Measurements from ENCODE around the gene SNRNP70. TPM values are rescaled to one million over a fixed set of nuclear protein-coding genes. Genes with fewer than 3 reads are reported as not detected.

Gene SNRNP70
- total and polyA plus RNA-seq, 2 of the 13 experiments (the other 11 are each of a cell fraction or from before 2014, with no cell fraction given), result 150 to 210 TPM

- peak; percentile 82 for TF ChIP-seq CBX1 (IDR thresholded peaks at IDR 0.05; ENCODE audit: low read depth)
- peak; percentile 98 for TF ChIP-seq CERS6 (CRISPR knock-in tag; IDR thresholded peaks at IDR 0.05)
- TF ChIP-seq MLLT10 (CRISPR knock-in tag; IDR thresholded peaks at IDR 0.05), result no peak
- TF ChIP-seq ZNF343 (CRISPR knock-in tag; IDR thresholded peaks at IDR 0.05), result peak; percentile 97
- TF ChIP-seq HIC2 (CRISPR knock-in tag; IDR thresholded peaks at IDR 0.05; ENCODE audit: low read depth), result peak; percentile 92
- TF ChIP-seq POLR2AphosphoS2 (IDR thresholded peaks at IDR 0.05; ENCODE audit: low read depth, low read length), result no peak
- peak; percentile 78; the same call in 1 of the 2 replicates for TF ChIP-seq THRA (CRISPR knock-in tag; IDR thresholded peaks at IDR 0.05; ENCODE audit: borderline replicate concordance)
- TF ChIP-seq ZSCAN29 (CRISPR knock-in tag; conservative IDR thresholded peaks at IDR 0.05), result peak; percentile 35; the same call in 1 of the 2 replicates
- no peak for TF ChIP-seq RFX1 (IDR thresholded peaks at IDR 0.05)
- 0 out of 2 replicates have a peak, but pooled peaks have one; percentile 80 for TF ChIP-seq RFXANK (CRISPR knock-in tag; IDR thresholded peaks at IDR 0.05)
- peak; percentile 99 for TF ChIP-seq ZNF232 (CRISPR knock-in tag; IDR thresholded peaks at IDR 0.05; ENCODE audit: borderline replicate concordance)
- TF ChIP-seq MTF1 (CRISPR knock-in tag; IDR thresholded peaks at IDR 0.05), result peak; percentile 96
- peak; percentile 97; the same call in 1 of the 2 replicates for TF ChIP-seq ZNF367 (CRISPR knock-in tag; IDR thresholded peaks at IDR 0.05; ENCODE audit: borderline replicate concordance)
- TF ChIP-seq NR3C1 (CRISPR knock-in tag; IDR thresholded peaks at IDR 0.05), result 0 out of 2 replicates have a peak, but pooled peaks have one; percentile 57
- TF ChIP-seq MAFG (CRISPR knock-in tag; IDR thresholded peaks at IDR 0.05), result 0 out of 2 replicates have a peak, but pooled peaks have one; percentile 62
- TF ChIP-seq SALL2 (CRISPR knock-in tag; IDR thresholded peaks at IDR 0.05), result peak; percentile 99
- peak; percentile 98 for TF ChIP-seq ZNF225 (CRISPR knock-in tag; IDR thresholded peaks at IDR 0.05)
- peak; percentile 98 for TF ChIP-seq IRF1 (CRISPR knock-in tag; IDR thresholded peaks at IDR 0.05; ENCODE audit: low read depth)
Measured at GRCh38 chr19:49127674-49128544, 42.7 kb downstream of the SNRNP70 start (continued).
